HepG2 (cell line): ENCODE measurements around the gene WNK1. TPM values are rescaled to one million over a fixed set of nuclear protein-coding genes. Genes with fewer than 3 reads are reported as not detected.
A peak's percentile ranks its signal among the peaks of the same experiment; 100 is the strongest.

Source experiments
- ATAC-seq: fragments of 200-7000 bp; cut with Tn5 transposase; 3 replicates; pipeline ENCODE4 v1.9.1; 2020; ENCODE audit warnings: mild to moderate bottlenecking, moderate library complexity
- BruUV-seq: library from RNA; stranded (reverse); fragments of 400-500 nt; replicated peaks from 2 replicates; lab custom pipeline; 2021; lab: Mats Ljungman, UMichigan
- CTCF ChIA-PET: fragments of 300-600 bp; formaldehyde crosslinking; extraction: SDS; loops from one replicate; lab custom pipeline; 2021; ENCODE audit warnings: low total read pairs, inconsistent platforms, low intra/inter-chr PET ratio; lab: Yijun Ruan, JAX
- POLR2A ChIA-PET: fragments of 350-600 bp; sonication (Branson Sonifier 250); formaldehyde crosslinking; loops from one replicate; lab custom pipeline; 2020; ENCODE audit warnings: antibody characterized with exemption, inconsistent platforms; lab: Yijun Ruan, JAX
- DNase-seq: peaks from one replicate; pipeline ENCODE4 v3.0.0-alpha.2; 2015; ENCODE audit warnings: low spot score
- FAIRE-seq: peaks from 3 replicates; lab custom pipeline; 2011; peaks lifted over from hg19 to GRCh38; lab: Jason Lieb, UNC
- H2AFZ ChIP-seq: one replicate; pipeline ENCODE4 v1.6.1; 2011; ENCODE audit warnings: low read length, inconsistent platforms
- H3K27ac ChIP-seq: fragments of 300-600 bp; 3 replicates; pipeline ENCODE4 v1.8.0; 2011; ENCODE audit warnings: mixed run types, mild to moderate bottlenecking, mixed read lengths, low read length, inconsistent platforms; ENCODE audit not compliant: insufficient read depth; ENCODE audit errors: extremely low read length
- H3K27me3 ChIP-seq, 2 experiments: fragments of 200-600 bp in 1 of 2; 2 replicates in 1 of 2; 3 replicates in 1 of 2; pipeline versions ENCODE4 v1.6.0 to v1.8.0; 2011; ENCODE audit warnings: low read length in 2 of 2, mild to moderate bottlenecking in 2 of 2, moderate library complexity in 2 of 2, inconsistent platforms in 1 of 2; ENCODE audit not compliant: insufficient read depth in 2 of 2, control insufficient read depth in 1 of 2
- H3K36me3 ChIP-seq, 2 experiments: fragments of 200-600 bp in 1 of 2; replicated peaks in 1 of 2; 2 replicates in 1 of 2; 3 replicates in 1 of 2; pipeline versions ENCODE4 v1.5.1 to v1.8.0; 2011; ENCODE audit warnings: low read length in 2 of 2, inconsistent platforms in 1 of 2; ENCODE audit not compliant: insufficient read depth in 2 of 2, control insufficient read depth in 1 of 2
- H3K4me1 ChIP-seq: 2 replicates; pipeline ENCODE4 v1.5.1; 2012; ENCODE audit warnings: low read length, inconsistent platforms; ENCODE audit not compliant: insufficient read depth
- H3K4me2 ChIP-seq: 2 replicates; pipeline ENCODE4 v1.6.0; 2011; ENCODE audit warnings: low read depth, low read length, inconsistent platforms
- H3K4me3 ChIP-seq, 3 experiments: fragments of 200-600 bp in 1 of 3; sonication (generic), shearing (Covaris generic) in 1 of 3; replicated peaks in 1 of 3; 2 replicates each; pipeline ENCODE4 v1.5.1; 2011 to 2016; ENCODE audit warnings: low read length in 3 of 3, inconsistent platforms in 2 of 3, low read depth in 2 of 3, mild to moderate bottlenecking in 2 of 3, control low read depth in 1 of 3, mixed read lengths in 1 of 3; ENCODE audit not compliant: insufficient read depth in 1 of 3
- H3K79me2 ChIP-seq: one replicate; pipeline ENCODE4 v1.6.1; 2011; ENCODE audit warnings: low read length, inconsistent platforms; ENCODE audit not compliant: insufficient read depth
- H3K9ac ChIP-seq: 2 replicates; pipeline ENCODE4 v1.6.0; 2011; ENCODE audit warnings: mild to moderate bottlenecking, low read depth, low read length, inconsistent platforms; ENCODE audit not compliant: insufficient read depth
- H3K9me3 ChIP-seq: 2 replicates; pipeline ENCODE4 v1.5.1; 2012; ENCODE audit warnings: mild to moderate bottlenecking, low read length
- H4K20me1 ChIP-seq: 2 replicates; pipeline ENCODE4 v1.6.0; 2011; ENCODE audit warnings: inconsistent platforms, mild to moderate bottlenecking, low read length, moderate library complexity; ENCODE audit not compliant: insufficient read depth
- KDM3A ChIP-seq: IDR thresholded peaks from 2 replicates; pipeline ENCODE4 v1.6.1; 2018; ENCODE audit warnings: low read depth, missing compliant biosample characterization
- MAFF ChIP-seq: IDR thresholded peaks from 2 replicates; pipeline ENCODE4 v1.6.1; 2011; ENCODE audit warnings: low read depth, low read length, improper control_type of control experiment
- MAFK ChIP-seq, 2 experiments: IDR thresholded peaks in 1 of 2; conservative IDR thresholded peaks in 1 of 2; 2 replicates each; pipeline ENCODE4 v1.6.1; 2011; ENCODE audit warnings: improper control_type of control experiment in 2 of 2, low read length in 2 of 2
- ZNF121 ChIP-seq: sonication (generic); formaldehyde crosslinking; IDR thresholded peaks from 2 replicates; pipeline ENCODE4 v1.5.0; 2020; ENCODE audit warnings: mild to moderate bottlenecking, missing genetic modification reagents
- ZNF234 ChIP-seq: sonication (generic); formaldehyde crosslinking; conservative IDR thresholded peaks from 2 replicates; pipeline ENCODE4 v1.5.1; 2020; ENCODE audit warnings: mild to moderate bottlenecking, missing genetic modification reagents
- ZNF263 ChIP-seq: sonication (generic); formaldehyde crosslinking; IDR thresholded peaks from 2 replicates; pipeline ENCODE4 v1.4.0; 2020; ENCODE audit warnings: missing genetic modification reagents
- ZNF761 ChIP-seq: sonication (generic); formaldehyde crosslinking; conservative IDR thresholded peaks from 2 replicates; pipeline ENCODE4 v1.4.0; 2020; ENCODE audit warnings: mild to moderate bottlenecking, missing genetic modification reagents
- WGBS: methylation state at CpG from one replicate; pipeline ENCODE4 v1.1.6; 2017; ENCODE audit warnings: low lambda C conversion rate; 5-methylcytosine and 5-hydroxymethylcytosine counted together
- in situ Hi-C: cut with HindIII; loops from 2 replicates; pipeline ENCODE4 v1.10.0; 2017; ENCODE audit warnings: low pct_unique_long_range_greater_than_20kb; ENCODE audit not compliant: extremely low pct_ligation_motif_present
- intact Hi-C: fragments of 100-400 bp; cut with micrococcal nuclease; formaldehyde crosslinking; loops from one replicate; pipeline ENCODE4 v1.10.0; 2022; ENCODE audit not compliant: unreplicated experiment
- polyA plus RNA-seq, 8 experiments: library from polyadenylated mRNA; depleted of rRNA in 3 of 8; stranded (reverse) in 7 of 8; unstranded in 1 of 8; fragments of >200 nt; fragmentation: Illumina TruSeq in 4 of 8; extraction: Trizol in 4 of 8; gene quantifications; 2 replicates each; pipeline versions ENCODE4 v1.2.1 to v1.2.3, GENCODE V29; 2011 to 2016; ENCODE audit warnings: low read depth in 4 of 8, missing spikeins in 1 of 8, mixed read lengths in 1 of 8; ENCODE audit not compliant: insufficient read depth in 1 of 8
- total RNA-seq, 5 experiments: library from RNA; depleted of rRNA; stranded (reverse); fragments of >200 nt; fragmentation: Illumina TruSeq; extraction: Trizol; gene quantifications; 2 replicates each; pipeline ENCODE4 v1.2.3, GENCODE V29; 2016; ENCODE audit warnings: low read depth in 1 of 5
- TF ChIP-seq, protein P1 (sequence below): sonication (generic); formaldehyde crosslinking; IDR thresholded peaks from 2 replicates; pipeline ENCODE4 v1.4.0; 2020; ENCODE audit warnings: mild to moderate bottlenecking, missing genetic modification reagents, borderline replicate concordance

The WNK1 gene
- total and polyA plus RNA-seq, 2 of the 13 experiments (the other 11 are each of a cell fraction or from before 2014, with no cell fraction given) = 31.1 to 54.8 TPM

DNA sequence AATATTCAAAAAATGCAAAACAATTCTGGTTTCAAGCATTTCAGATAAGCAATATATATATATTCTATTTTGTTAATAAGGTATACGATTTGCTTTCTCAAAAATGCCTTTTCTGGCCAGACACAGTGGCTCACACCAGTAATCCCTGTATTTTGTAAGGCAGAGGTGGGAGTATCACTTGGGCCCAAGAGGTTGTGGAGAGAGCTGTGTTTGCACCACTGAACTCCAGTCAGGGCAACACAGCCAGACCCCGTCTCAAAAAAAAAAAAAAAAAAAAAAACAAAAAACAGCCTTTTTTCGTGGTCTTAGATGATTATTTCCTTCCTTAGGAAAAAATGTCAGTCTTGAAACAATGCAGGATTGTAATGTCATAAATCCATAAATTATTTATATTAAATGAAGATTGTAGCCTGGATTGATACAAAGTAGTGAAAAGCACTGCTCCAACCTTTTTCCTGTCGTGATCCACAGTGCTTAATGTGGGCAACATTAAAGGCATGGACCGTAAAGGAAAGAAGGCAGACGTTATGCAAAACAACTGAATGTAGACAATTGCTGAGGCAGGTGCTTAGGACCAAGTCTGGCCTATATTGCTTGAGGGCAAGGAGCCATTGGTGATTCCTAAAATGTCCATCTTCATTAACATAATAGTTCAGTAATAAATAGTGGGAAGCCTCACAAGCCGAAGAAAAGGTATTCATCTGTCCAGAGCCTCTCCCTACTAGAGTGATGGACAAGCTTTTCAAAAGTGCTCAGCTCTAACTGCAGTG lies 160.3 kb downstream of the WNK1 start:
- 97% methylated on average over 7 of the region's 7 CpGs for WGBS
- TF ChIP-seq ZNF263 (CRISPR knock-in tag) (no peak), ZNF121 (CRISPR knock-in tag) (0 out of 2 replicates have a peak, but pooled peaks have one; percentile 46)
- intact Hi-C loops = no loop called here
- FAIRE-seq = no peak
- BruUV-seq = no TSS peak
- in situ Hi-C loops = no loop called here
- H3K79me2 ChIP-seq = no peaks in the 10 kb centered on the region
- H3K9me3 ChIP-seq = no peaks in the 10 kb centered on the region
- no peak overlapping the region for H3K9ac ChIP-seq
- no peak overlapping the region for H3K27ac ChIP-seq
- CTCF ChIA-PET = no interaction called here
- H4K20me1 ChIP-seq = no peaks in the 10 kb centered on the region
- POLR2A ChIA-PET = no interaction called here
- H3K4me3 ChIP-seq = no peak overlapping the region
- no peak for ATAC-seq
- H2AFZ ChIP-seq = no peak overlapping the region
- peaks cover 31 to 80% of the 10 kb centered on the region in 2 experiments; a peak in 4 of 5 replicates for H3K36me3 ChIP-seq
- H3K27me3 ChIP-seq = no peaks in the 10 kb centered on the region
- H3K4me1 ChIP-seq = no peaks in the 10 kb centered on the region
- DNase-seq = no peak
- H3K4me2 ChIP-seq = no peak overlapping the region

DNA sequence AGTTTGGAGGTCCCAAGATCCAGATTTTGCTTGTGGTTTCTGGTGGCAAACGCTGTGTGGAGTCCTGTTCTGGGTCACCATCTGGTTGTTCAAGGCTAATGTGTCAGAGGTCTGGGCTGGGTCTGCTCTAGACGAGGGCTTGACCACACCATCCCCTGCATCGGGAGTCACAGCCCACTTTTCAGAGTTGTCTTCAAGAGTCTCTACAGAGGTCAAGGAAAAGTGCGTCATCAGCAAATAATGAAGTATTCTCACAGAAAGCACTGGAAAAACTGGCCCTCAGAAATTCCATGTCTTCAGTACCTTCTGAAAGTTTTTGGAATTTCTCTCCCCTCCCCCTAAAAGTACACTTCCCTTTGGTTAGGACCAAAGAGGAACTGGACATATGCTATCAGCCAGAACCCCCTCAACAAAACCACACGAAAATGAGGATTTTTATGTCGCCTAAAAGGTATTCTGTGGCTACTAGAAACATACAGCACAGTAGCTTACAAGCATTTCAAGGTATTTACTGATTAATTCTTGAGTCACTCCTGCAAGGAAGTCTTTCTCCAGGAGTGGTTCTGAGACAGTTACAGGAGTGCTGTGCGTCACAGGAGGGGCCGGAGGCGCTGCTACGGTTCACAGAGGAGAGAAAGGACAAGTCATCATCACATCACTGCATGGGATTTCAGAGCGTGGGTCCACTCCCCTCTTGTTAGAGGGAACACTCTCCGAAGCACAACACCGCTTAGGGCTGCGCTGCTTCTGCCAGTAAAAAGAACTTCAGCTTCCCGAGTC lies 161.7 kb downstream of the WNK1 start:
- Histone ChIP-seq H3K9me3 (no peaks in the 10 kb centered on the region), H3K9ac (no peak overlapping the region), H3K27me3 (no peaks in the 10 kb centered on the region), H3K4me3 (no peak overlapping the region), H3K4me2 (no peak overlapping the region), H2AFZ (no peak overlapping the region), H4K20me1 (no peaks in the 10 kb centered on the region), H3K27ac (no peak overlapping the region), H3K36me3 (peaks cover 25 to 77% of the 10 kb centered on the region in 2 experiments; a peak in 4 of 5 replicates), H3K4me1 (no peaks in the 10 kb centered on the region), H3K79me2 (no peaks in the 10 kb centered on the region)
- ATAC-seq = peak; percentile 21; the same call in 2 of the 3 replicates
- ChIA-PET POLR2A (no interaction called here), CTCF (no interaction called here)
- intact Hi-C loops (no loop called here), in situ Hi-C loops (no loop called here)
- DNase-seq = no peak
- FAIRE-seq = no peak
- WGBS = 96% methylated on average over 10 of the region's 15 CpGs
- no TSS peak for BruUV-seq
- TF ChIP-seq ZNF234 (CRISPR knock-in tag) (no peak), KDM3A (CRISPR knock-in tag) (no peak), MAFK (conservative IDR thresholded peaks at IDR 0.05 in 1 of 2, IDR thresholded peaks at IDR 0.05 in 1 of 2; ENCODE audit: low read length in 2 of 2) (peak; percentile 64 to 87), ZNF761 (CRISPR knock-in tag) (no peak), MAFF (peak; percentile 75)
- TF ChIP-seq, protein P1, sequence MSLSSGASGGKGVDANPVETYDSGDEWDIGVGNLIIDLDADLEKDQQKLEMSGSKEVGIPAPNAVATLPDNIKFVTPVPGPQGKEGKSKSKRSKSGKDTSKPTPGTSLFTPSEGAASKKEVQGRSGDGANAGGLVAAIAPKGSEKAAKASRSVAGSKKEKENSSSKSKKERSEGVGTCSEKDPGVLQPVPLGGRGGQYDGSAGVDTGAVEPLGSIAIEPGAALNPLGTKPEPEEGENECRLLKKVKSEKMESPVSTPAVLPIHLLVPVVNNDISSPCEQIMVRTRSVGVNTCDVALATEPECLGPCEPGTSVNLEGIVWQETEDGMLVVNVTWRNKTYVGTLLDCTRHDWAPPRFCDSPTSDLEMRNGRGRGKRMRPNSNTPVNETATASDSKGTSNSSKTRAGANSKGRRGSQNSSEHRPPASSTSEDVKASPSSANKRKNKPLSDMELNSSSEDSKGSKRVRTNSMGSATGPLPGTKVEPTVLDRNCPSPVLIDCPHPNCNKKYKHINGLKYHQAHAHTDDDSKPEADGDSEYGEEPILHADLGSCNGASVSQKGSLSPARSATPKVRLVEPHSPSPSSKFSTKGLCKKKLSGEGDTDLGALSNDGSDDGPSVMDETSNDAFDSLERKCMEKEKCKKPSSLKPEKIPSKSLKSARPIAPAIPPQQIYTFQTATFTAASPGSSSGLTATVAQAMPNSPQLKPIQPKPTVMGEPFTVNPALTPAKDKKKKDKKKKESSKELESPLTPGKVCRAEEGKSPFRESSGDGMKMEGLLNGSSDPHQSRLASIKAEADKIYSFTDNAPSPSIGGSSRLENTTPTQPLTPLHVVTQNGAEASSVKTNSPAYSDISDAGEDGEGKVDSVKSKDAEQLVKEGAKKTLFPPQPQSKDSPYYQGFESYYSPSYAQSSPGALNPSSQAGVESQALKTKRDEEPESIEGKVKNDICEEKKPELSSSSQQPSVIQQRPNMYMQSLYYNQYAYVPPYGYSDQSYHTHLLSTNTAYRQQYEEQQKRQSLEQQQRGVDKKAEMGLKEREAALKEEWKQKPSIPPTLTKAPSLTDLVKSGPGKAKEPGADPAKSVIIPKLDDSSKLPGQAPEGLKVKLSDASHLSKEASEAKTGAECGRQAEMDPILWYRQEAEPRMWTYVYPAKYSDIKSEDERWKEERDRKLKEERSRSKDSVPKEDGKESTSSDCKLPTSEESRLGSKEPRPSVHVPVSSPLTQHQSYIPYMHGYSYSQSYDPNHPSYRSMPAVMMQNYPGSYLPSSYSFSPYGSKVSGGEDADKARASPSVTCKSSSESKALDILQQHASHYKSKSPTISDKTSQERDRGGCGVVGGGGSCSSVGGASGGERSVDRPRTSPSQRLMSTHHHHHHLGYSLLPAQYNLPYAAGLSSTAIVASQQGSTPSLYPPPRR = no peak
